Chondrocyte (in vitro differentiated cells): ENCODE results near the gene OTOF. TPM values are rescaled to one million over a fixed set of nuclear protein-coding genes. Genes with fewer than 3 reads are reported as not detected.

Source experiments
- DNase-seq: peaks from one replicate; pipeline ENCODE4 v3.0.0; 2021; ENCODE audit warnings: mixed read lengths, low spot score
- H3K27ac Mint-ChIP-seq: one replicate; pipeline ENCODE4 v1.8.0; 2021; ENCODE audit warnings: mild to moderate bottlenecking, moderate library complexity, mixed read lengths; ENCODE audit not compliant: unreplicated experiment
- H3K27me3 Mint-ChIP-seq: 2 replicates; pipeline ENCODE4 v1.8.0; 2021; ENCODE audit warnings: low read depth, mixed read lengths
- H3K36me3 Mint-ChIP-seq: 2 replicates; pipeline ENCODE4 v1.8.0; 2021; ENCODE audit warnings: low read depth, mixed read lengths
- H3K4me1 Mint-ChIP-seq: 2 replicates; pipeline ENCODE4 v1.8.0; 2021; ENCODE audit warnings: low read depth, mild to moderate bottlenecking, mixed read lengths
- H3K4me3 Mint-ChIP-seq: one replicate; pipeline ENCODE4 v1.8.0; 2021; ENCODE audit warnings: mild to moderate bottlenecking, moderate library complexity, mixed read lengths; ENCODE audit not compliant: unreplicated experiment
- H3K9me3 Mint-ChIP-seq: 2 replicates; pipeline ENCODE4 v1.8.0; 2021; ENCODE audit warnings: low read depth, mixed read lengths
- CTCF ChIP-seq: fragments of 200-600 bp; sonication (generic); IDR thresholded peaks from 2 replicates; pipeline ENCODE4 v1.5.0; 2021; ENCODE audit warnings: antibody characterized with exemption, mild to moderate bottlenecking, moderate library complexity
- total RNA-seq: library from RNA; stranded (reverse); gene quantifications from 3 replicates; pipeline ENCODE4 v1.2.1, GENCODE V29; 2021

The OTOF gene
- total RNA-seq, 1 donor from 2014 or later: not detected

GRCh38 chr2:26489213-26489850 is 11.4 kb upstream of the OTOF start:
- no peaks in the 10 kb centered on the region for H3K36me3 Mint-ChIP-seq
- H3K4me3 Mint-ChIP-seq: no peak overlapping the region
- H3K27ac Mint-ChIP-seq: no peak overlapping the region
- H3K4me1 Mint-ChIP-seq: no peaks in the 10 kb centered on the region
- no peaks in the 10 kb centered on the region for H3K9me3 Mint-ChIP-seq
- peaks cover 9% of the 10 kb centered on the region for H3K27me3 Mint-ChIP-seq
- DNase-seq: peak; percentile 80
- TF ChIP-seq CTCF: no peak

GRCh38 chr2:26488463-26489212 is 10.7 kb upstream of the OTOF start:
- H3K27ac Mint-ChIP-seq: no peak overlapping the region
- no peak overlapping the region for H3K4me3 Mint-ChIP-seq
- H3K4me1 Mint-ChIP-seq: no peaks in the 10 kb centered on the region
- peak; percentile 59 for DNase-seq
- peaks cover 12% of the 10 kb centered on the region for H3K27me3 Mint-ChIP-seq
- no peak for TF ChIP-seq CTCF
- no peaks in the 10 kb centered on the region for H3K36me3 Mint-ChIP-seq
- H3K9me3 Mint-ChIP-seq: no peaks in the 10 kb centered on the region

- Mint-ChIP-seq H3K9me3 (no peaks in the 10 kb centered on the region), H3K36me3 (no peaks in the 10 kb centered on the region), H3K27ac (no peak overlapping the region), H3K27me3 (peaks cover 12% of the 10 kb centered on the region), H3K4me1 (no peaks in the 10 kb centered on the region), H3K4me3 (no peak overlapping the region)
- DNase-seq: peak; percentile 40
- no peak for TF ChIP-seq CTCF
Measured at GRCh38 chr2:26487192-26487591, 9.3 kb upstream of the OTOF start.

- no peak for TF ChIP-seq CTCF
- Mint-ChIP-seq H3K36me3 (no peaks in the 10 kb centered on the region), H3K27me3 (peaks cover 12% of the 10 kb centered on the region), H3K4me1 (no peaks in the 10 kb centered on the region), H3K27ac (no peak overlapping the region), H3K4me3 (no peak overlapping the region), H3K9me3 (no peaks in the 10 kb centered on the region)
- DNase-seq: no peak
Measured at GRCh38 chr2:26486789-26487188, 8.9 kb upstream of the OTOF start.

GRCh38 chr2:26485725-26486418 is 7.9 kb upstream of the OTOF start:
- no peak for TF ChIP-seq CTCF
- H3K27me3 Mint-ChIP-seq: peaks cover 12% of the 10 kb centered on the region
- no peak overlapping the region for H3K4me3 Mint-ChIP-seq
- H3K4me1 Mint-ChIP-seq: no peaks in the 10 kb centered on the region
- no peak for DNase-seq
- no peak overlapping the region for H3K27ac Mint-ChIP-seq
- no peaks in the 10 kb centered on the region for H3K9me3 Mint-ChIP-seq
- no peaks in the 10 kb centered on the region for H3K36me3 Mint-ChIP-seq
